ENCODE measurements around the gene MCOLN1.

GRCh38 chr19:7545904-7546303, 23.5 kb downstream of the MCOLN1 start:
- TF ChIP-seq, protein P1, sequence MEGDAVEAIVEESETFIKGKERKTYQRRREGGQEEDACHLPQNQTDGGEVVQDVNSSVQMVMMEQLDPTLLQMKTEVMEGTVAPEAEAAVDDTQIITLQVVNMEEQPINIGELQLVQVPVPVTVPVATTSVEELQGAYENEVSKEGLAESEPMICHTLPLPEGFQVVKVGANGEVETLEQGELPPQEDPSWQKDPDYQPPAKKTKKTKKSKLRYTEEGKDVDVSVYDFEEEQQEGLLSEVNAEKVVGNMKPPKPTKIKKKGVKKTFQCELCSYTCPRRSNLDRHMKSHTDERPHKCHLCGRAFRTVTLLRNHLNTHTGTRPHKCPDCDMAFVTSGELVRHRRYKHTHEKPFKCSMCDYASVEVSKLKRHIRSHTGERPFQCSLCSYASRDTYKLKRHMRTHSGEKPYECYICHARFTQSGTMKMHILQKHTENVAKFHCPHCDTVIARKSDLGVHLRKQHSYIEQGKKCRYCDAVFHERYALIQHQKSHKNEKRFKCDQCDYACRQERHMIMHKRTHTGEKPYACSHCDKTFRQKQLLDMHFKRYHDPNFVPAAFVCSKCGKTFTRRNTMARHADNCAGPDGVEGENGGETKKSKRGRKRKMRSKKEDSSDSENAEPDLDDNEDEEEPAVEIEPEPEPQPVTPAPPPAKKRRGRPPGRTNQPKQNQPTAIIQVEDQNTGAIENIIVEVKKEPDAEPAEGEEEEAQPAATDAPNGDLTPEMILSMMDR (conservative IDR thresholded peaks at IDR 0.05; ENCODE audit: low read depth in 2 of 2) = no peak
- TF ChIP-seq, protein P2, sequence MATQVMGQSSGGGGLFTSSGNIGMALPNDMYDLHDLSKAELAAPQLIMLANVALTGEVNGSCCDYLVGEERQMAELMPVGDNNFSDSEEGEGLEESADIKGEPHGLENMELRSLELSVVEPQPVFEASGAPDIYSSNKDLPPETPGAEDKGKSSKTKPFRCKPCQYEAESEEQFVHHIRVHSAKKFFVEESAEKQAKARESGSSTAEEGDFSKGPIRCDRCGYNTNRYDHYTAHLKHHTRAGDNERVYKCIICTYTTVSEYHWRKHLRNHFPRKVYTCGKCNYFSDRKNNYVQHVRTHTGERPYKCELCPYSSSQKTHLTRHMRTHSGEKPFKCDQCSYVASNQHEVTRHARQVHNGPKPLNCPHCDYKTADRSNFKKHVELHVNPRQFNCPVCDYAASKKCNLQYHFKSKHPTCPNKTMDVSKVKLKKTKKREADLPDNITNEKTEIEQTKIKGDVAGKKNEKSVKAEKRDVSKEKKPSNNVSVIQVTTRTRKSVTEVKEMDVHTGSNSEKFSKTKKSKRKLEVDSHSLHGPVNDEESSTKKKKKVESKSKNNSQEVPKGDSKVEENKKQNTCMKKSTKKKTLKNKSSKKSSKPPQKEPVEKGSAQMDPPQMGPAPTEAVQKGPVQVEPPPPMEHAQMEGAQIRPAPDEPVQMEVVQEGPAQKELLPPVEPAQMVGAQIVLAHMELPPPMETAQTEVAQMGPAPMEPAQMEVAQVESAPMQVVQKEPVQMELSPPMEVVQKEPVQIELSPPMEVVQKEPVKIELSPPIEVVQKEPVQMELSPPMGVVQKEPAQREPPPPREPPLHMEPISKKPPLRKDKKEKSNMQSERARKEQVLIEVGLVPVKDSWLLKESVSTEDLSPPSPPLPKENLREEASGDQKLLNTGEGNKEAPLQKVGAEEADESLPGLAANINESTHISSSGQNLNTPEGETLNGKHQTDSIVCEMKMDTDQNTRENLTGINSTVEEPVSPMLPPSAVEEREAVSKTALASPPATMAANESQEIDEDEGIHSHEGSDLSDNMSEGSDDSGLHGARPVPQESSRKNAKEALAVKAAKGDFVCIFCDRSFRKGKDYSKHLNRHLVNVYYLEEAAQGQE (IDR thresholded peaks at IDR 0.05; ENCODE audit: unreplicated experiment) = no peak
- TF ChIP-seq ETS1 (IDR thresholded peaks at IDR 0.05) (no peak), EZH2 (IDR thresholded peaks at IDR 0.05; ENCODE audit: low read depth, unreplicated experiment) (no peak)
- TF ChIP-seq, protein P3, sequence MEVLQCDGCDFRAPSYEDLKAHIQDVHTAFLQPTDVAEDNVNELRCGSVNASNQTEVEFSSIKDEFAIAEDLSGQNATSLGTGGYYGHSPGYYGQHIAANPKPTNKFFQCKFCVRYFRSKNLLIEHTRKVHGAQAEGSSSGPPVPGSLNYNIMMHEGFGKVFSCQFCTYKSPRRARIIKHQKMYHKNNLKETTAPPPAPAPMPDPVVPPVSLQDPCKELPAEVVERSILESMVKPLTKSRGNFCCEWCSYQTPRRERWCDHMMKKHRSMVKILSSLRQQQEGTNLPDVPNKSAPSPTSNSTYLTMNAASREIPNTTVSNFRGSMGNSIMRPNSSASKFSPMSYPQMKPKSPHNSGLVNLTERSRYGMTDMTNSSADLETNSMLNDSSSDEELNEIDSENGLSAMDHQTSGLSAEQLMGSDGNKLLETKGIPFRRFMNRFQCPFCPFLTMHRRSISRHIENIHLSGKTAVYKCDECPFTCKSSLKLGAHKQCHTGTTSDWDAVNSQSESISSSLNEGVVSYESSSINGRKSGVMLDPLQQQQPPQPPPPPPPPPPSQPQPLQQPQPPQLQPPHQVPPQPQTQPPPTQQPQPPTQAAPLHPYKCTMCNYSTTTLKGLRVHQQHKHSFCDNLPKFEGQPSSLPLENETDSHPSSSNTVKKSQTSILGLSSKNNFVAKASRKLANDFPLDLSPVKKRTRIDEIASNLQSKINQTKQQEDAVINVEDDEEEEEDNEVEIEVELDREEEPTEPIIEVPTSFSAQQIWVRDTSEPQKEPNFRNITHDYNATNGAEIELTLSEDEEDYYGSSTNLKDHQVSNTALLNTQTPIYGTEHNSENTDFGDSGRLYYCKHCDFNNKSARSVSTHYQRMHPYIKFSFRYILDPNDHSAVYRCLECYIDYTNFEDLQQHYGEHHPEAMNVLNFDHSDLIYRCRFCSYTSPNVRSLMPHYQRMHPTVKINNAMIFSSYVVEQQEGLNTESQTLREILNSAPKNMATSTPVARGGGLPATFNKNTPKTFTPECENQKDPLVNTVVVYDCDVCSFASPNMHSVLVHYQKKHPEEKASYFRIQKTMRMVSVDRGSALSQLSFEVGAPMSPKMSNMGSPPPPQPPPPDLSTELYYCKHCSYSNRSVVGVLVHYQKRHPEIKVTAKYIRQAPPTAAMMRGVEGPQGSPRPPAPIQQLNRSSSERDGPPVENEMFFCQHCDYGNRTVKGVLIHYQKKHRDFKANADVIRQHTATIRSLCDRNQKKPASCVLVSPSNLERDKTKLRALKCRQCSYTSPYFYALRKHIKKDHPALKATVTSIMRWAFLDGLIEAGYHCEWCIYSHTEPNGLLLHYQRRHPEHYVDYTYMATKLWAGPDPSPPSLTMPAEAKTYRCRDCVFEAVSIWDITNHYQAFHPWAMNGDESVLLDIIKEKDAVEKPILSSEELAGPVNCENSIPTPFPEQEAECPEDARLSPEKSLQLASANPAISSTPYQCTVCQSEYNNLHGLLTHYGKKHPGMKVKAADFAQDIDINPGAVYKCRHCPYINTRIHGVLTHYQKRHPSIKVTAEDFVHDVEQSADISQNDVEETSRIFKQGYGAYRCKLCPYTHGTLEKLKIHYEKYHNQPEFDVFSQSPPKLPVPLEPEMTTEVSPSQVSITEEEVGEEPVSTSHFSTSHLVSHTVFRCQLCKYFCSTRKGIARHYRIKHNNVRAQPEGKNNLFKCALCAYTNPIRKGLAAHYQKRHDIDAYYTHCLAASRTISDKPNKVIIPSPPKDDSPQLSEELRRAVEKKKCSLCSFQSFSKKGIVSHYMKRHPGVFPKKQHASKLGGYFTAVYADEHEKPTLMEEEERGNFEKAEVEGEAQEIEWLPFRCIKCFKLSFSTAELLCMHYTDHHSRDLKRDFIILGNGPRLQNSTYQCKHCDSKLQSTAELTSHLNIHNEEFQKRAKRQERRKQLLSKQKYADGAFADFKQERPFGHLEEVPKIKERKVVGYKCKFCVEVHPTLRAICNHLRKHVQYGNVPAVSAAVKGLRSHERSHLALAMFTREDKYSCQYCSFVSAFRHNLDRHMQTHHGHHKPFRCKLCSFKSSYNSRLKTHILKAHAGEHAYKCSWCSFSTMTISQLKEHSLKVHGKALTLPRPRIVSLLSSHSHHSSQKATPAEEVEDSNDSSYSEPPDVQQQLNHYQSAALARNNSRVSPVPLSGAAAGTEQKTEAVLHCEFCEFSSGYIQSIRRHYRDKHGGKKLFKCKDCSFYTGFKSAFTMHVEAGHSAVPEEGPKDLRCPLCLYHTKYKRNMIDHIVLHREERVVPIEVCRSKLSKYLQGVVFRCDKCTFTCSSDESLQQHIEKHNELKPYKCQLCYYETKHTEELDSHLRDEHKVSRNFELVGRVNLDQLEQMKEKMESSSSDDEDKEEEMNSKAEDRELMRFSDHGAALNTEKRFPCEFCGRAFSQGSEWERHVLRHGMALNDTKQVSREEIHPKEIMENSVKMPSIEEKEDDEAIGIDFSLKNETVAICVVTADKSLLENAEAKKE (CRISPR knock-in tag; IDR thresholded peaks at IDR 0.05) = no peak

All from GM23338 (cell line).